Measurements from ENCODE around the gene CCDC177. TPM values are rescaled to one million over a fixed set of nuclear protein-coding genes. Genes with fewer than 3 reads are reported as not detected.

Gene CCDC177
- polyA plus RNA-seq, 1 donor from 2014 or later = 3.2 TPM

GRCh38 chr14:69553252-69553651, 21.4 kb downstream of the CCDC177 start:
- TF ChIP-seq POLR2AphosphoS5 (IDR thresholded peaks at IDR 0.05) = no peak
- no peak for TF ChIP-seq RAD21 (conservative IDR thresholded peaks at IDR 0.05)
- TF ChIP-seq REST (IDR thresholded peaks at IDR 0.05; ENCODE audit: borderline replicate concordance) = no peak
- TF ChIP-seq TAF1 (IDR thresholded peaks at IDR 0.05; ENCODE audit: low read depth) = no peak
- no peak for TF ChIP-seq EP300 (conservative IDR thresholded peaks at IDR 0.05; ENCODE audit: poor library complexity, severe bottlenecking)
- Histone ChIP-seq H3K9me3 (ENCODE audit: low read length) (no peaks in the 10 kb centered on the region), H3K36me3 (ENCODE audit: insufficient read depth, low read length) (no peaks in the 10 kb centered on the region), H3K4me3 (ENCODE audit: low read length) (no peak overlapping the region), H2AFZ (ENCODE audit: low read depth, low read length) (no peak overlapping the region), H3K27me3 (ENCODE audit: insufficient read depth, low read depth, low read length) (no peaks in the 10 kb centered on the region), H3K4me2 (ENCODE audit: low read length) (no peak overlapping the region), H4K20me1 (ENCODE audit: insufficient read depth) (no peaks in the 10 kb centered on the region), H3K79me2 (replicated peaks; ENCODE audit: insufficient read depth, low read length) (no peaks in the 10 kb centered on the region), H3K9me2 (ENCODE audit: insufficient read depth, low read length) (no peaks in the 10 kb centered on the region), H3K27ac (ENCODE audit: low read length) (no peak overlapping the region), H3F3A (ENCODE audit: insufficient read depth, low read length, poor library complexity, severe bottlenecking) (no peaks in the 10 kb centered on the region), H3K9ac (ENCODE audit: low read length) (no peak overlapping the region)

DNA sequence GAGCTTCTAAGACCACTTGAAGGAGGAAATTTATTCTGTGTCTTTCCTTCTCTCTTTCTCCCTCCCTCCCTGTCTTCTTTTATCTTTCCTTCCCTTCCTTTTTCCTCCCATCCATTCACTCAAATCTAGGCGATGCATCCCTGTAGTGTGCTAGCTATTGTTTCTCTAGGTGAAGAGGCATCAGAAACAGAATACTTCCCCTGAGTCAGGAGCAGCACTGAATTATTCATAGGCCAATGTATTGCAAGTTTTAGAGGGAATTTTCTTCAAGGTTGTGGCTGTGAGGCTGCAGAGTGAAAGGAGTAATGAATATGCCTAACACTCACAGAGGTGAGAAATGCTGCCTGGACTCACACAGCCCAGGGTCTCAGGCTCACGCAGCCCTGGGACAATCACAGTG, 23.2 kb downstream of the CCDC177 start:
- Histone ChIP-seq H3K9ac (ENCODE audit: low read length) (no peak overlapping the region), H3K4me3 (ENCODE audit: low read length) (no peak overlapping the region), H3K9me2 (ENCODE audit: insufficient read depth, low read length) (no peaks in the 10 kb centered on the region), H3K36me3 (ENCODE audit: insufficient read depth, low read length) (no peaks in the 10 kb centered on the region), H2AFZ (ENCODE audit: low read depth, low read length) (no peak overlapping the region), H3K9me3 (ENCODE audit: low read length) (no peaks in the 10 kb centered on the region), H3K4me2 (ENCODE audit: low read length) (no peak overlapping the region), H4K20me1 (ENCODE audit: insufficient read depth) (no peaks in the 10 kb centered on the region), H3F3A (ENCODE audit: insufficient read depth, low read length, poor library complexity, severe bottlenecking) (no peaks in the 10 kb centered on the region), H3K79me2 (replicated peaks; ENCODE audit: insufficient read depth, low read length) (no peaks in the 10 kb centered on the region), H3K27me3 (ENCODE audit: insufficient read depth, low read depth, low read length) (no peaks in the 10 kb centered on the region), H3K27ac (ENCODE audit: low read length) (no peak overlapping the region)
- TF ChIP-seq SMC3 (conservative IDR thresholded peaks at IDR 0.05; ENCODE audit: poor library complexity) (no peak), RAD21 (conservative IDR thresholded peaks at IDR 0.05) (no peak), MXI1 (conservative IDR thresholded peaks at IDR 0.05; ENCODE audit: poor library complexity, severe bottlenecking) (no peak)

- Histone ChIP-seq H3K9me2 (ENCODE audit: insufficient read depth, low read length) (no peaks in the 10 kb centered on the region), H3K4me2 (ENCODE audit: low read length) (no peak overlapping the region), H4K20me1 (ENCODE audit: insufficient read depth) (no peaks in the 10 kb centered on the region), H3K9me3 (ENCODE audit: low read length) (no peaks in the 10 kb centered on the region), H3K4me3 (ENCODE audit: low read length) (peak overlapping the region; percentile 61), H3K27me3 (ENCODE audit: insufficient read depth, low read depth, low read length) (no peaks in the 10 kb centered on the region), H3K9ac (ENCODE audit: low read length) (peak overlapping the region; percentile 86), H3K36me3 (ENCODE audit: insufficient read depth, low read length) (no peaks in the 10 kb centered on the region), H3K27ac (ENCODE audit: low read length) (peak overlapping the region; percentile 90), H3F3A (ENCODE audit: insufficient read depth, low read length, poor library complexity, severe bottlenecking) (no peaks in the 10 kb centered on the region), H2AFZ (ENCODE audit: low read depth, low read length) (no peak overlapping the region), H3K79me2 (replicated peaks; ENCODE audit: insufficient read depth, low read length) (no peaks in the 10 kb centered on the region)
- TF ChIP-seq TAF1 (IDR thresholded peaks at IDR 0.05; ENCODE audit: low read depth) = no peak
- no peak for TF ChIP-seq RAD21 (conservative IDR thresholded peaks at IDR 0.05)
- TF ChIP-seq REST (IDR thresholded peaks at IDR 0.05; ENCODE audit: borderline replicate concordance) = no peak
- TF ChIP-seq POLR2AphosphoS5 (IDR thresholded peaks at IDR 0.05) = no peak
- no peak for TF ChIP-seq MXI1 (conservative IDR thresholded peaks at IDR 0.05; ENCODE audit: poor library complexity, severe bottlenecking)
- TF ChIP-seq SMC3 (conservative IDR thresholded peaks at IDR 0.05; ENCODE audit: poor library complexity) = no peak
- no peak for TF ChIP-seq EZH2 (IDR thresholded peaks at IDR 0.05; ENCODE audit: borderline replicate concordance, insufficient read depth, low read length, poor library complexity, severe bottlenecking)
- no peak for TF ChIP-seq EP300 (conservative IDR thresholded peaks at IDR 0.05; ENCODE audit: poor library complexity, severe bottlenecking)
- TF ChIP-seq, protein P1, sequence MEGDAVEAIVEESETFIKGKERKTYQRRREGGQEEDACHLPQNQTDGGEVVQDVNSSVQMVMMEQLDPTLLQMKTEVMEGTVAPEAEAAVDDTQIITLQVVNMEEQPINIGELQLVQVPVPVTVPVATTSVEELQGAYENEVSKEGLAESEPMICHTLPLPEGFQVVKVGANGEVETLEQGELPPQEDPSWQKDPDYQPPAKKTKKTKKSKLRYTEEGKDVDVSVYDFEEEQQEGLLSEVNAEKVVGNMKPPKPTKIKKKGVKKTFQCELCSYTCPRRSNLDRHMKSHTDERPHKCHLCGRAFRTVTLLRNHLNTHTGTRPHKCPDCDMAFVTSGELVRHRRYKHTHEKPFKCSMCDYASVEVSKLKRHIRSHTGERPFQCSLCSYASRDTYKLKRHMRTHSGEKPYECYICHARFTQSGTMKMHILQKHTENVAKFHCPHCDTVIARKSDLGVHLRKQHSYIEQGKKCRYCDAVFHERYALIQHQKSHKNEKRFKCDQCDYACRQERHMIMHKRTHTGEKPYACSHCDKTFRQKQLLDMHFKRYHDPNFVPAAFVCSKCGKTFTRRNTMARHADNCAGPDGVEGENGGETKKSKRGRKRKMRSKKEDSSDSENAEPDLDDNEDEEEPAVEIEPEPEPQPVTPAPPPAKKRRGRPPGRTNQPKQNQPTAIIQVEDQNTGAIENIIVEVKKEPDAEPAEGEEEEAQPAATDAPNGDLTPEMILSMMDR (IDR thresholded peaks at IDR 0.05; ENCODE audit: poor library complexity, severe bottlenecking) = no peak
Measured at GRCh38 chr14:69548566-69548965, 26.1 kb downstream of the CCDC177 start.
